ENCODE results near the gene ZFP36L1.

The ZFP36L1 gene

GRCh38 chr14:68790644-68791077 is 2.2 kb downstream of the ZFP36L1 start:
- TF ChIP-seq SNAI2 (CRISPR knock-in tag; IDR thresholded peaks at IDR 0.05) = no peak
- TF ChIP-seq POU6F1 (CRISPR knock-in tag; IDR thresholded peaks at IDR 0.05; ENCODE audit: borderline replicate concordance, low read depth) = no peak
- no peak for TF ChIP-seq ZFP30 (CRISPR knock-in tag; IDR thresholded peaks at IDR 0.05)
- no peak for TF ChIP-seq CREB5 (CRISPR knock-in tag; IDR thresholded peaks at IDR 0.05; ENCODE audit: low read depth)
- no peak for TF ChIP-seq TOX (CRISPR knock-in tag; IDR thresholded peaks at IDR 0.05; ENCODE audit: borderline replicate concordance)
- TF ChIP-seq BACH2 (CRISPR knock-in tag; IDR thresholded peaks at IDR 0.05; ENCODE audit: borderline replicate concordance) = no peak
- no peak for TF ChIP-seq PATZ1 (CRISPR knock-in tag; IDR thresholded peaks at IDR 0.05; ENCODE audit: borderline replicate concordance)
- TF ChIP-seq TCF4 (CRISPR knock-in tag; IDR thresholded peaks at IDR 0.05; ENCODE audit: borderline replicate concordance) = no peak
- TF ChIP-seq TSHZ2 (CRISPR knock-in tag; IDR thresholded peaks at IDR 0.05) = no peak
- no peak for TF ChIP-seq ESRRG (CRISPR knock-in tag; IDR thresholded peaks at IDR 0.05)
- TF ChIP-seq CSDC2 (CRISPR knock-in tag; IDR thresholded peaks at IDR 0.05) = no peak
- TF ChIP-seq RARB (CRISPR knock-in tag; IDR thresholded peaks at IDR 0.05) = no peak
- no peak for TF ChIP-seq ZFP3 (CRISPR knock-in tag; IDR thresholded peaks at IDR 0.05)
- no peak for TF ChIP-seq OSR1 (CRISPR knock-in tag; IDR thresholded peaks at IDR 0.05)
- no peak for TF ChIP-seq ZNF565 (CRISPR knock-in tag; conservative IDR thresholded peaks at IDR 0.05; ENCODE audit: low read depth)
- TF ChIP-seq ARNTL (CRISPR knock-in tag; IDR thresholded peaks at IDR 0.05; ENCODE audit: borderline replicate concordance, low read depth) = no peak
- TF ChIP-seq PPARA (CRISPR knock-in tag; IDR thresholded peaks at IDR 0.05; ENCODE audit: borderline replicate concordance) = no peak
- no peak for TF ChIP-seq ZNF8 (CRISPR knock-in tag; IDR thresholded peaks at IDR 0.05)
- ATAC-seq = no peak

- ATAC-seq = no peak
- TF ChIP-seq POU6F1 (CRISPR knock-in tag; IDR thresholded peaks at IDR 0.05; ENCODE audit: borderline replicate concordance, low read depth) = no peak
- TF ChIP-seq ESRRG (CRISPR knock-in tag; IDR thresholded peaks at IDR 0.05) = no peak
- no peak for TF ChIP-seq TSHZ2 (CRISPR knock-in tag; IDR thresholded peaks at IDR 0.05)
- TF ChIP-seq ZFP30 (CRISPR knock-in tag; IDR thresholded peaks at IDR 0.05) = no peak
- TF ChIP-seq ZNF70 (CRISPR knock-in tag; IDR thresholded peaks at IDR 0.05) = no peak
- no peak for TF ChIP-seq GLIS3 (CRISPR knock-in tag; IDR thresholded peaks at IDR 0.05)
- no peak for TF ChIP-seq PPARA (CRISPR knock-in tag; IDR thresholded peaks at IDR 0.05; ENCODE audit: borderline replicate concordance)
- no peak for TF ChIP-seq BACH2 (CRISPR knock-in tag; IDR thresholded peaks at IDR 0.05; ENCODE audit: borderline replicate concordance)
- TF ChIP-seq ARNTL (CRISPR knock-in tag; IDR thresholded peaks at IDR 0.05; ENCODE audit: borderline replicate concordance, low read depth) = no peak
- no peak for TF ChIP-seq ZNF8 (CRISPR knock-in tag; IDR thresholded peaks at IDR 0.05)
- no peak for TF ChIP-seq ISL1 (CRISPR knock-in tag; IDR thresholded peaks at IDR 0.05)
- TF ChIP-seq SNAI2 (CRISPR knock-in tag; IDR thresholded peaks at IDR 0.05) = no peak
- TF ChIP-seq ZNF565 (CRISPR knock-in tag; conservative IDR thresholded peaks at IDR 0.05; ENCODE audit: low read depth) = no peak
- no peak for TF ChIP-seq ZC3H10 (CRISPR knock-in tag; IDR thresholded peaks at IDR 0.05)
- no peak for TF ChIP-seq CSRNP3 (CRISPR knock-in tag; IDR thresholded peaks at IDR 0.05)
Measured at GRCh38 chr14:68789821-68790643, 2.8 kb downstream of the ZFP36L1 start.

Measured in SK-N-SH treated with all-trans-retinoic acid at 6 μM for 48 hours (cell line).